Panc1 (cell line): ENCODE measurements around the gene FAM229B.

Experiments used
- POLR2AphosphoS5 ChIP-seq: IDR thresholded peaks from 2 replicates; pipeline ENCODE4 v1.6.1; 2012; ENCODE audit warnings: mild to moderate bottlenecking, low read depth, low read length, moderate library complexity
- SIN3A ChIP-seq: IDR thresholded peaks from 2 replicates; pipeline ENCODE4 v1.6.1; 2012; ENCODE audit warnings: low read depth, mild to moderate bottlenecking, low read length, moderate library complexity, borderline replicate concordance; ENCODE audit not compliant: insufficient read depth
- TCF7L2 ChIP-seq: IDR thresholded peaks from 2 replicates; pipeline ENCODE4 v1.6.1; 2011; ENCODE audit warnings: mild to moderate bottlenecking, low read depth, low read length, inconsistent platforms
- TF ChIP-seq, protein P1 (sequence below): fragments of 450-650 bp; IDR thresholded peaks from 2 replicates; pipeline ENCODE4 v1.5.1; 2017; ENCODE audit warnings: mild to moderate bottlenecking
- TF ChIP-seq, protein P2 (sequence below), 2 experiments: IDR thresholded peaks; 2 replicates each; pipeline ENCODE4 v1.6.1; 2011 to 2012; ENCODE audit warnings: low read depth in 2 of 2, control low read depth in 1 of 2, low read length in 1 of 2, mild to moderate bottlenecking in 1 of 2, moderate library complexity in 1 of 2; ENCODE audit not compliant: insufficient read depth in 1 of 2

GRCh38 chr6:112150363-112150762 is 63.0 kb downstream of the FAM229B start:
- TF ChIP-seq, protein P1, sequence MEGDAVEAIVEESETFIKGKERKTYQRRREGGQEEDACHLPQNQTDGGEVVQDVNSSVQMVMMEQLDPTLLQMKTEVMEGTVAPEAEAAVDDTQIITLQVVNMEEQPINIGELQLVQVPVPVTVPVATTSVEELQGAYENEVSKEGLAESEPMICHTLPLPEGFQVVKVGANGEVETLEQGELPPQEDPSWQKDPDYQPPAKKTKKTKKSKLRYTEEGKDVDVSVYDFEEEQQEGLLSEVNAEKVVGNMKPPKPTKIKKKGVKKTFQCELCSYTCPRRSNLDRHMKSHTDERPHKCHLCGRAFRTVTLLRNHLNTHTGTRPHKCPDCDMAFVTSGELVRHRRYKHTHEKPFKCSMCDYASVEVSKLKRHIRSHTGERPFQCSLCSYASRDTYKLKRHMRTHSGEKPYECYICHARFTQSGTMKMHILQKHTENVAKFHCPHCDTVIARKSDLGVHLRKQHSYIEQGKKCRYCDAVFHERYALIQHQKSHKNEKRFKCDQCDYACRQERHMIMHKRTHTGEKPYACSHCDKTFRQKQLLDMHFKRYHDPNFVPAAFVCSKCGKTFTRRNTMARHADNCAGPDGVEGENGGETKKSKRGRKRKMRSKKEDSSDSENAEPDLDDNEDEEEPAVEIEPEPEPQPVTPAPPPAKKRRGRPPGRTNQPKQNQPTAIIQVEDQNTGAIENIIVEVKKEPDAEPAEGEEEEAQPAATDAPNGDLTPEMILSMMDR = no peak
- TF ChIP-seq POLR2AphosphoS5 (no peak), TCF7L2 (no peak), SIN3A (no peak)
- TF ChIP-seq, protein P2, sequence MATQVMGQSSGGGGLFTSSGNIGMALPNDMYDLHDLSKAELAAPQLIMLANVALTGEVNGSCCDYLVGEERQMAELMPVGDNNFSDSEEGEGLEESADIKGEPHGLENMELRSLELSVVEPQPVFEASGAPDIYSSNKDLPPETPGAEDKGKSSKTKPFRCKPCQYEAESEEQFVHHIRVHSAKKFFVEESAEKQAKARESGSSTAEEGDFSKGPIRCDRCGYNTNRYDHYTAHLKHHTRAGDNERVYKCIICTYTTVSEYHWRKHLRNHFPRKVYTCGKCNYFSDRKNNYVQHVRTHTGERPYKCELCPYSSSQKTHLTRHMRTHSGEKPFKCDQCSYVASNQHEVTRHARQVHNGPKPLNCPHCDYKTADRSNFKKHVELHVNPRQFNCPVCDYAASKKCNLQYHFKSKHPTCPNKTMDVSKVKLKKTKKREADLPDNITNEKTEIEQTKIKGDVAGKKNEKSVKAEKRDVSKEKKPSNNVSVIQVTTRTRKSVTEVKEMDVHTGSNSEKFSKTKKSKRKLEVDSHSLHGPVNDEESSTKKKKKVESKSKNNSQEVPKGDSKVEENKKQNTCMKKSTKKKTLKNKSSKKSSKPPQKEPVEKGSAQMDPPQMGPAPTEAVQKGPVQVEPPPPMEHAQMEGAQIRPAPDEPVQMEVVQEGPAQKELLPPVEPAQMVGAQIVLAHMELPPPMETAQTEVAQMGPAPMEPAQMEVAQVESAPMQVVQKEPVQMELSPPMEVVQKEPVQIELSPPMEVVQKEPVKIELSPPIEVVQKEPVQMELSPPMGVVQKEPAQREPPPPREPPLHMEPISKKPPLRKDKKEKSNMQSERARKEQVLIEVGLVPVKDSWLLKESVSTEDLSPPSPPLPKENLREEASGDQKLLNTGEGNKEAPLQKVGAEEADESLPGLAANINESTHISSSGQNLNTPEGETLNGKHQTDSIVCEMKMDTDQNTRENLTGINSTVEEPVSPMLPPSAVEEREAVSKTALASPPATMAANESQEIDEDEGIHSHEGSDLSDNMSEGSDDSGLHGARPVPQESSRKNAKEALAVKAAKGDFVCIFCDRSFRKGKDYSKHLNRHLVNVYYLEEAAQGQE (IDR thresholded peaks at IDR 0.05; ENCODE audit: insufficient read depth in 1 of 2, low read depth in 2 of 2, low read length in 1 of 2) = no peak
